Measurements from ENCODE around the gene HTT.

GRCh38 chr4:3183008-3183407 lies 108.5 kb downstream of the HTT start:
- TF ChIP-seq FOS (IDR thresholded peaks at IDR 0.05; ENCODE audit: extremely low read depth, insufficient read length) (no peak), CTCF (IDR thresholded peaks at IDR 0.05 in 2 of 3, conservative IDR thresholded peaks at IDR 0.05 in 1 of 3; ENCODE audit: insufficient read depth in 2 of 3, low read depth in 1 of 3, low read length in 3 of 3) (no peak)
